Endothelial cell of hepatic sinusoid (primary cell): ENCODE results near the gene MPO.

ENCODE experiments used
- in situ Hi-C: cut with HindIII; loops from 2 replicates; pipeline ENCODE4 v1.10.0; 2017; ENCODE audit warnings: low sequenced_read_pairs

Gene MPO, protein sequence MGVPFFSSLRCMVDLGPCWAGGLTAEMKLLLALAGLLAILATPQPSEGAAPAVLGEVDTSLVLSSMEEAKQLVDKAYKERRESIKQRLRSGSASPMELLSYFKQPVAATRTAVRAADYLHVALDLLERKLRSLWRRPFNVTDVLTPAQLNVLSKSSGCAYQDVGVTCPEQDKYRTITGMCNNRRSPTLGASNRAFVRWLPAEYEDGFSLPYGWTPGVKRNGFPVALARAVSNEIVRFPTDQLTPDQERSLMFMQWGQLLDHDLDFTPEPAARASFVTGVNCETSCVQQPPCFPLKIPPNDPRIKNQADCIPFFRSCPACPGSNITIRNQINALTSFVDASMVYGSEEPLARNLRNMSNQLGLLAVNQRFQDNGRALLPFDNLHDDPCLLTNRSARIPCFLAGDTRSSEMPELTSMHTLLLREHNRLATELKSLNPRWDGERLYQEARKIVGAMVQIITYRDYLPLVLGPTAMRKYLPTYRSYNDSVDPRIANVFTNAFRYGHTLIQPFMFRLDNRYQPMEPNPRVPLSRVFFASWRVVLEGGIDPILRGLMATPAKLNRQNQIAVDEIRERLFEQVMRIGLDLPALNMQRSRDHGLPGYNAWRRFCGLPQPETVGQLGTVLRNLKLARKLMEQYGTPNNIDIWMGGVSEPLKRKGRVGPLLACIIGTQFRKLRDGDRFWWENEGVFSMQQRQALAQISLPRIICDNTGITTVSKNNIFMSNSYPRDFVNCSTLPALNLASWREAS

DNA sequence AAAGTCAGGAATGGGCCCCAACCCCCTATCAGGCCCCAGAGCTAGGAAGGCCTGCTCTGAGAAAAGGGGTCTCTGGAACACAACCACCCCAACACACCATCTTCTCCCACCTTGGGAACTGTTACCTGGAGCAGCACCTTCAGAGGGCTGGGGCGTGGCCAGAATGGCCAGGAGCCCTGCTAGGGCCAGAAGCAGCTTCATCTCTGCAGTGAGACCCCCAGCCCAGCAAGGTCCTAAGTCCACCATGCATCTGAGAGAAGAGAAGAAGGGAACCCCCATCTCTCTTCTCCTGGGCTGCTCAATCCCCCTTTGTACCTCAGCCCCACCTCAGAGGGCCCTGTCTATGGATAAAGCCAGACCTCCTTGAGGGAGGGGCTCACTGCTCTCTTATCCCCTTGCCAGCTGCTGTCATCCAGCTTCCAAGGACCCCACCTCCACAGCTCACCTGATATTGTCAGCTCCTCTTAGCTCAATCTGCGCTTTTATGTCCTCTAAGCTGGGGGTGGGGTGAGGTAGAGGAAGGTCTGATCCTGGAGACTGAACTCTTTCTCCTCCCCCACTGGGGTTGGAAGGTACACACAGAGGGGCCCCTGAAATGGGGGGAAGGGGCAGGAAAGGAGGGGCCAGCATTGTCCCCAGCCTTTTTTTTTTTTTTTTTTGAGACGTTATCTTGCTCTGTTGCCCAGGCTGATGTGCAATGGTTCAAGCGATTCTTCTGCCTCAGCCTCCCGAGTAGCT lies at the start of gene MPO:
Gene MPO (minus strand): TSS at position 456 of the 738 bp plus-strand sequence. CDS start 177 bp downstream, at position 279.
- in situ Hi-C loops: no loop called here

DNA sequence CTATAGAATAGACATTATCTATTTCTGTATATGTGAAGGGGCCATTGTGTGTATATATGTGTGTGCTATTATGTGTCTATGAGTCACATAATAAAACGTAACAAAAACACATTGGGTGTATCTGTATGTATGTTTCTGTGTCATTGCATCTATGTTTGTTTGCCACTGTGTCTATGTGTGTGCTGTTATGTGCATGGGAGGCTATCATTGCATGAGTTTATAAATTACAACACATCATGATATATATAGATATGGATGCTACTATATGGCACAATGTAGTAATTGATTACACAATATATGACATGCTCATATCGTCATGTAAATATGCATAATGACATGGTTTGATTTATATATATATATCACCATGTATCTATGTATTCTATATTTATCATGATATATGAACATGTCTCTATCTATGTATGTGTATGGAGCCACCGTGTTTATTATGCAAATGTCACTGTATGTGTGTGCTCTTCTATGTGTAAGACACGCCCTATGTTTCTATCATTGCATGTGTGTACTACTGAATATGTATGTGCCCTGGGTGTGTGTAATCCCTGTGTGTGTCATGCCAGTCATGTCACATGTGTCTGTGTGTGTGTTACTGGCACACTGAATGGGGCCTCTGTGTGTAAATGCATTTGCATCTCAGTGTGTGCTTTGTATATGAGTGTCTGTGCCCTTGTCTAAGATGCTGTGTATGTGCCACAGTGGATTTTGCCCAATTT lies 49.2 kb upstream of the MPO start:
- in situ Hi-C loops: no loop called here

GRCh38 chr17:58329035-58329809 lies 48.5 kb upstream of the MPO start:
- in situ Hi-C loops: no loop called here

DNA sequence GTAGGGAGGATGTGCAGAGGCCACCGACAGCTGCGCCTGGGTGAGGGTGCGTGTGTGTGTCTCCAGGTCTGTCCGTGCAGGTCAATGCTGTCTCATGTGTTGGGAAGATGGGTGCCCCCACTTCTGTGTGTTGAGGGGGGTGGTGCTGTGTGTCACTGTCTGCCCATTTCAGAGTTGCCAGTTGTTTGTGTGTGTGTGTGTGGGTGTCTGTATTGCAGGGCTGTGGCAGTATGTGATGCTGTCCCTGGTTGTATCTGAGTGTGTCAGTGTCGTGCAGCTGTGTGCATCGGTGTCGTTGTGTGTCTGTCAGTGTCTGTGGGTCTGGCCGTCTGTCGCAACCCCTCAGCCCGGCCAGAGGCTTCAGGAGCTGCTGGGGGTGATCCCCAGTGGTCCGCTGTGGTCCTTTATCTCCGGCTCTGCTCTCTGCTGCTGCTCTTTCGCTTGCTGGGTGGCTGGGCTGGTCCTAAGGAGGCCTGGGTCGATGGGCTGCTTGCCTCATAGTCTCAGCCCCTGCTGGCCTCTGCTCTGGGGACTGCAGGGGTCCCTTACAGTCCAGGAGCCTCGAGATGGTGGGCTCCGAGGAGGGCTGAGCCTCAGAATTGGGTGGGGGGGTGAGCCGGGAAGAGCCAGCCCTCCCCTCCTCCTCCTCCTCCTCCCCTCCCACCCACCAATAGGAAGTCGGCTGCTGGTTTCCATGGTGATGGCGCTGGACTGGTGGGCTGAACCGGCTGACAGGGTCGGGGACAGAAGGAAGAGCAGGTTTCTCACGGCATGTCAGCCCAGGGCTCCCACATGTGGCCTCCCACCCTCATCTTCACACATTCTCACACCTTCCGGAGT lies 47.7 kb upstream of the MPO start, which contains the start of gene TSPOAP1:
Gene TSPOAP1 (minus strand): TSS at position 601 of the 840 bp plus-strand sequence. CDS start 875 bp downstream, outside the sequence.
- in situ Hi-C loops: no loop called here

DNA sequence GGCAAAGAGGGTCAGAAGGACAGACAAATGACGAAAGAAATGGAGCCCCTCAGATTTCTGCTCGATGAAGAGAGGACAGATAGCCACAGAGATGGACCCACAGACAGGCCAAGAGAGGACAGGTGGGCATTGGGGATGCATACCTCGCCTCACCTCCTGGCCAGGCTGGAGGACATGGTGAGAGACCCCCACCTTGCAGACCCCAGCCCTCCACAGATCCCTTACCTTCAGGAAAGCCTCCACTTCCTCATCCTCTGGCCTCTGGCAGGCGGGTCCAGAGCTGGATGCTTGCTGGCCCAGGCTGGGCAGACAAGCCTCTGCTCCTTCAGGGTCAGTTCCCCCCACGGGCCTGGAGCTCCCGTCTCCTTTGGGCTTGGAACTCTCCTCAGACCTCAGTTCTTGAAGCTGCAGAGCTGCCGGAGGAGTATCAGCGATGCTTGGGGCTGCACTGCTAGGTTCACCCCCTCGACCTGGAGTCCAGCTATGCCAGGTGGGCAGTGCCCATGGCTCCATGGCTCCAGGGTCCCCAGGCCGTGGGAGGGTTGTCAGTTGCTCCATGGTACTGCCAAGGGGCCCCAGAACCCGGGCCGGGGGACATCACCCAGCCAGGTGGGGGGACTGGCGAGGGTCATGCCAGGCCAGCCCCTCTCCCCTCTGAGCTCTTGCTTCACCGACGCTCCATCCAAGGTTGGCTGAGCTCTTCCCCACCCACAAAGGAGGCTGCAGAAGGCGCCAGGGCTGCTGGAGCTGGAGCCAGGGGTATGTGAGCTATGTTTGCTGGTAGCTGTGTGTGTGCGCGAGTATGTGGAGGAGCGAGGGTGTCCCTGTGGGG lies 46.8 kb upstream of the MPO start:
- in situ Hi-C loops: no loop called here

DNA sequence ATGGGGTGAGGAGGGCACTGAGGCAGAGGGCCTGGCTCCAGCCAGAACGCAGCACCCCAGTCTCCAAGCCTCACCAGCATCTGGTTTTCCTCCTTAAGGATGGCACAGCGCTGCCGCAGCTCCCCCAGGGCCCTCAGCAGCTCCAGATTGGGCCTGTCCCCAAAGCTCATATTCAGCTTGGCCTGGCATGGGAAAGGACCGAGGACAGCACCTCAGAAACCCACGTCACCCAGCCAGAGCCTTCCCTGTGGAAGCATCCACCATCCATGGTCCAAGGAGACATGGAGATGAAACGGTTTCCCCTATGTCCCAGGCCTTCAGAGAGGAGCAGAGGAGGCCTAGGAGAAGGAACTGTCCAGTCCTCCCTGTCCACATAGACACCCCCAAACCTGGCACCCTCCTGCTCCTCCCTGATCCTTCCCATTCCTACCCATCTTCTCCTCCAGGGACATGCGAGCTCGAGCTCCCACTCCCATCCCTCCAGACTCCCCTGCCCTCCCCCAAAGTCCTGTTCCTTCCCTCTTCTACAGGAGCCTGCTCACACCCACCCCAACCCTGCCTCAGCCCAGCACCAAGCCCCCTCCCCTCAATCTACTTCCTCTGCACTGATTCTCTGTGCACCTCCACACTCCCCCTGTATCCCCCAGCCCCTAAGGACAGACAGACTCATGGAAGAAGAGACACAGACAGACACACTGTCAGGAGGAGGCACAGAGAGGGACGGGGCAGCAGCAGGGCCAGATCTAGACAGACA lies 46.1 kb upstream of the MPO start:
- in situ Hi-C loops: no loop called here

DNA sequence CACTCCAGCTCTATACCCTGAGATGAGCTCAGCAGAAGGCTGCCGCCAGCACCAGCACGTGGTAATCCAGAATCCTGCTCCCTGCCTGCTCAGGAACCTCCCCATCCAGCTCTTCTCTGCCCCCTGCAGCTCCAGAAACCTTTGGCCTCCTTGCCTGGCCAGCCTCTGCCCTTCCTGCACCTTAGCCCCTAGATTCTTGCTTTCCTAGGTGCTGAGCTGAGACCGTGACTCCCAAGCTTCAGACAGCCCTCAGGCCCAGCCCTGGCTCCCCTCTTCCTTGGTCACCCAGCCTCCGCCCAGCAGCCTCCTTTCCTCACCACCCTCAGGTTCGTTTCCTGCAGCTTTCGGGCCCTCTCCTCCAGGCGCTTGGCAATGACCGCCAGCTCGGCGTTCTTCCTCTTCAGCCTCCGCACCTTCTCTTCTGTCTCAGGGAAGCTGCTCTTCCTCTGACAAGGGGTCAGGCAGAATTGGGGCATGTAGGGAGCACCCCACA lies 45.3 kb upstream of the MPO start:
- in situ Hi-C loops: no loop called here

DNA sequence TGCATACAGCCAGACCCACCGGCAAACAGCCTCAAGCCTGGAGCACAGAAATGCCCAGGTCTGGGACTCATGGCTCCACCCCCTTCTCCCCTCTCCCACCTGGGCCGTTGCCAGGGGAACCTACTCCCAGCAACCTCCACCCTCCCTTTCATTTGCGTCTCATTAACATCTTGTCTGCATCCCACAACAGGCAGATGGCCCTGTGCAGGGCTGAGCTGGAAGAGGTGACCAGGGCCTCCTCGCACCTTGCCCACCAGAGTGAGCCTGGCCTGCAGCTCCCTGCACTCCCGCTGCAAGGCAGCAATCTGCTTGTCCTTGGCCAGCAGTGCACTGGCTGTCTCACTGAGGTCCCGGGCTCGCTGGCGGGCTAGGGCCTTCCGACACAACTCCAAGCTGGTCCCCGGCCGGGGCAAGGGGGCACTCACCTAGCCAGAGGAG lies 44.6 kb upstream of the MPO start:
- in situ Hi-C loops: no loop called here

- in situ Hi-C loops: no loop called here
Measured at GRCh38 chr17:58324409-58325288, 43.9 kb upstream of the MPO start.

DNA sequence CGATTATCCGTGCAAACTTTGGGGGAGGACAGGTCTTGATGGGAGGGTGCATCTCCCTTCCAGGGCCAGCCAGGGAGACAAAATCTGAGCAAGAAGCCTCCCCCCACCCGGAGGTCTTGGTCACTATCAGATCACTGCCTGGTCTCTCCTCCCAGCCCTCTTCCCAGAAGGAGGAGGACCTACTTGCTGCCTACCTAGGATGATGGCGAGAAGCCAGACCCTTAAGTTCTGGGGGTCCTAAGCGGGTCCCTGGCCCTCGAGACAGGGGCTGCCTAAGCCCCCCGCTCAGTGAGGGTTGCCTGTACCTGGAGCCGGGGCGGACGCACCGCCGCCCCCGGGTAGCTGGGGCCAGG lies 43.3 kb upstream of the MPO start:
- in situ Hi-C loops: no loop called here

DNA sequence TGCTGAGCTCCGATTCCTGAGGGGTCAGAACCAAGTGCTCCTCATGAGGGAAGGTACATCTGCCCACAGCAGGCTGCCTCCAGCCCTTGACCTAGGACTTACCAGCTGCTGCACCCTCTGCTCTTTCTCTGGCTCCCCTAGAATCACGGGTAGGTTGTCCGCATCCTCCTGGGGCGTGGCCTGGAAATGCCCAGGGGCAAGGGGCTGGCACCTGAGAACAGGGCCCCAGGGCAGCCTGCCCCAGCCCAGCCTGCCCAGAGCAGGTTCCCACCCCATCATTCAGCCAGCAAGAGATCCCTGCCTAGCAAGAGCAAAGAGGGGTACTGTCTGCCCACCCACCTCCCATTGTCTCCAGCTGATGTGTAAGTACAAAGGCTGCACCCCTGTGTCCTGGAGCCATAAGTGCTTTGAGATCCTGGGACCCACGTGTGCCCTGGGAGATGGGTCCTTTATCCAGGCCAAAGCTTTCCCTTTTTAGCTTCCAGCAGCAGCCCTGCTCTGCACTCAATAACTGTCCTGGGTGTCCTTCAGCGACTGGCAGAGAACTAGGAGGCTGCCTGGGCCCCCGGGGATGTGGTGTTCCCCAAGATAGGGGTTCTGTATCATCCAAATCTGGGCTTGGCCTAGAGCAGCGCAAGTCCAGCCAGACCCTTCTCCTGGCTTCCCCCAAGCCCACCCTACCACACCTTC lies 42.8 kb upstream of the MPO start:
- in situ Hi-C loops: no loop called here

DNA sequence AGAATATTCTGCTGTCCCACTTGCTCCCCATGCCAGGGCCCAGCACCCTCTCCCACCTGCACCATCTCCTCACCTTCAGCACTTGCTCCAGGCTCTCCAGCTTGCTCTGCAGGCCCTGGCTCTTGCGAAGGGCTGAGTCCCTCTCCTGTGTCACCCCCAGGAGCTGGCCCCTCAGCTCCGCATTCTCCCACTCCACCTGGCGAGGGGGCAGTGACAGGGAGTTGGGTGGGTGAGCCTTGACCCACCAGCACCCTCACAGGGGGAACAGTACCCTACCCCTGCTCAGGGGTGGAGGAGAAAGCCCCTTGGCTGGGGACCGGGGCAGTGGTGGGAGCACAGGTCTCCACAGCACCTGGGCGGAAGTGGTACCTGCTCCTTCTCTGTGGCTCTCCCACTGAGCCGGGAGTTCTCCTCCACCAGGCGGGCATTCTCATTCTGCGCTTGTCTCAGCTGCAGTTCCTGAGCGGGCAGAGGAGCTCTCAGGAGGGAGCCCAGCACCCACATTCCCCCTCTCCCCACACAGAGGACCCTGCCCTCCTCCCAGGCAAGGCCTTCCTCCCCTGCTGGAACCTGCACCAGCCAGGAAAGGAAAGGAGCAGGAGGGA lies 41.9 kb upstream of the MPO start:
- in situ Hi-C loops: no loop called here

- in situ Hi-C loops: no loop called here
Measured at GRCh38 chr17:58321571-58322525, 41.1 kb upstream of the MPO start.
